ENCODE data around the gene EIF4ENIF1.

- TF ChIP-seq CTCF (conservative IDR thresholded peaks at IDR 0.05 in 1 of 2, IDR thresholded peaks at IDR 0.05 in 1 of 2; ENCODE audit: low read depth in 1 of 2, low read length in 2 of 2) (no peak), EZH2 (IDR thresholded peaks at IDR 0.05; ENCODE audit: low read length, missing control alignments) (no peak)
Observed at GRCh38 chr22:31445642-31446041, 44.0 kb downstream of the EIF4ENIF1 start.

Measured in fibroblast of lung (primary cell).